GM19463 (cell line): Measurements from ENCODE around the gene NCS1.

ENCODE experiments used
- ATAC-seq: cut with Tn5 transposase; IDR thresholded peaks from one replicate; pipeline ENCODE4 v1.9.1; 2021; ENCODE audit warnings: mild to moderate bottlenecking, moderate library complexity; ENCODE audit not compliant: unreplicated experiment

NCS1 gene

DNA sequence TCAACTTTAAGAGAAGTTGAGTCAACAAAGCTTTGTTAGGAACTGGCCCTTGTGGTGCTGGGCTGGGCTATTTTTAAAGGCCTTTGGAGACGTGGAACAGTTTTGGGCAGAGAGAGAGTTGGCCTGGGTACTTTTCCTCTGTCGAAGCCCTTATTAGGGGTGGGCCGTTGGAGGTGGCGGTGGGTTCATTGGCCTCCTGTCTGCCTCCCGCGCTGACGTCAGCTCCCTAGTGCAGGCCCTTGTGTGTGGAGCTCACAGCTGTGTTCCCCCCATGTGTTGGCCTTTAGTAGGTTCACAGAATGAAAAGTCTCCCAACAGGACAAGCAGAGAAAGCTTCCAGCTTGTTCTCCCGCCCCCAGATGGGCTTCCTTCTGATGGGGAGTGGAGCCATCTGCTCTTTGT lies 2.7 kb downstream of the NCS1 start:
- ATAC-seq: no peak

DNA sequence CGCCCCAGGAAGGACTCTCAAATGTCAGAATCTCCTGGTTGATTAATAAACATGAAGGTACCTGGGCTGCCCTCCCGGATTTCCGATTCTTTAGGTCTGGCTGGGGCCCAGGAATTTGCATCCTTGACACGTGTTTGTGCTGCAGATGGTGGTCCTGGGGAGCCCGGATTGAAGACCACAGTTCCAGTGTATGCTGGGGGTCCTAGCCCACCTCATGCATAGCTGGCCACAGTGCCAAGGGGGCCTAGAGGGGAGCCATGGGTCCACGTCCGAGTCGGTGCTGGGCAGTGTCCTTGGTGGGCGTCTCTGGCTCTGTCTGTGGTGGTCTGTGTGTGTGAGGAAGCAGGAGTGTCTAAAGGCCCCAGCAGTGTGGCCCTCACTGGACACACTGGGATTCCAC lies 3.2 kb downstream of the NCS1 start:
- no peak for ATAC-seq

DNA sequence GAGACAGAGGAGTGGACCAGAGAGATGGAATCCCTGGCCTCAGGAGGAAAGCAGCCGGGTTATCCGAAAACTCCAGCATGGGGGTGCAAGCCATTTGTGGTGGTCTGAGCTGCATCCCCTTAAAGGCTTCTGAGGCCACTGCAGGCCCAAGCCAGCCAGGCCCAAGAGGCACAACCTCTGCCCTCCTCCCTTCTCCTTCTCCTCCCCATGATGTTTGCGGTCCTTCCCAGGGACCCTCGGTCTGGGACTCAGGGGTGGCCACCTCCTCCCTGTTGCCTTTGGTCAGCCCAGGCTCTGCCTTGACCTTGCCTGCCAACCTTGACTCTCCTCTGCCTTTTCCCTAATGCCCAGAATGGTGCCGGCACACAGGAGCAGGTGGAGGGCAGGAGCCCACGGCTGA lies 4.6 kb downstream of the NCS1 start:
- no peak for ATAC-seq

DNA sequence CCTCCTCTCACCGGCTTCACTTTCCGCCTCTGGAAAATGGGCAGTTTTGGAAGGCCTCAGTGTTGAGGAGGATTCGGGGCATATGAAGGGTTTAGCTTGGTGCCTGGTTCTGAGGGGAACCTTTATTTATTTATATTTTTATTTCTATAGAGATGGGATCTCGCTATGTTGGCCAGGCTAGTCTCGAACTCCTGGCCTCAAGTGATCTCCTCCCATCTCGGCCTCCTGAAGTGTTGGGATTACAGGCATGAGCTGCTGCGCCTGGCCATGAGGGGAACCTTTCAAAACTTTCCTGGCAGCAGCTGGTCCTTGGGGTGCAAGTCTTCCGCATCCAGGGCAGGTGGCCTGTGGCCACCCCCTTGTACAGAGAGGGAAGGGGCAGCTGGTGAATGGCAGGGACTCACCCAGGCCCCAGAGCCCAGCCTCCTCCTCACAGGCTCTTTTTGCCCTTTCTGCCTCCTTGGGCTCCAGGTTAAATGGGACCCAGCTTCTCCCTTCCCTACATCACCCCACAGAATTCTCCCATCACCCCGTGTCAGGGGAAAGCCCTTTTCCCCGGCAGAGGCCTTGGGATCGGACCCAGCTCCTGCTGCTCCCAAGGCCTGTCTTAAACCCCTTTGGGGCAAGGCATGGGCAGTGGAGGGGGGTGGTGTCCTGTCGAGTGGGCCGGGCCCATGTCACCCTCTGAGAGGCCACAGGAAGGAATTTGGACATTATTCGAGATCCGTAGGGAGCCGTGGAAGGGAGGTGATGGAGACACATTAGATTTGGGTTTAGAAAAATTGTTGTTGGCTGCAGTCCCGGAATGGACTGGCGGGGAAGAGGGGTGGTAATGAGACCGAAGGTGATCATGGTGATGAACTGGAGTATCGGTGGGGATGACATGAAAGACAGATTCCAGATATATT lies 5.9 kb downstream of the NCS1 start:
- no peak for ATAC-seq

DNA sequence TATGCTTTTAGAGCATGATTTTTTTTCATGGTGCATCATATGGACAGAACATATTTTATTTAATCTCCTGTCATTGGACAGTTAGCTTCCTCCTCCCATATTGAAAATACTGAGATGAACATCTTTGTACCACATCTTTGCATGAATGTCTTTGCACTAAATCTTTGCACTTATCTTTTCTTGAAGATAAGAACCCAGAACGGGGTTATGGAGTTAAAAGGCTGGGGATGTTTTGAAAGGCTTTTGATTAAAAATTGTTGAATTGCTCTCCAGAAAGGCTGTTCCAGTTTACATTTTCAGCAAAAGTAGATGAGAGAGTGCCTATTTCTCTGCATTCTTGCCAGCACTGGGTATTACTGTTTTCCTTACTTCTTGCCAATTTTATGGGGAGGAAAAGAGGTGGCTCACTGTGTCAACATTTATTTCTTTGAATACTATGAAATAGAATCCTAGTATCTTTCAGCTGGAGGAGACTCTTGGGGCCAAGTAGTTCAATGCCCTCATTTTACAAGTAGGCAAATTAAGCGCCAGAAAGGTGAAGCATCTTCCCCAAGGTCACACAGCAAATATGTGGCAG lies 7.2 kb downstream of the NCS1 start:
- no peak for ATAC-seq

DNA sequence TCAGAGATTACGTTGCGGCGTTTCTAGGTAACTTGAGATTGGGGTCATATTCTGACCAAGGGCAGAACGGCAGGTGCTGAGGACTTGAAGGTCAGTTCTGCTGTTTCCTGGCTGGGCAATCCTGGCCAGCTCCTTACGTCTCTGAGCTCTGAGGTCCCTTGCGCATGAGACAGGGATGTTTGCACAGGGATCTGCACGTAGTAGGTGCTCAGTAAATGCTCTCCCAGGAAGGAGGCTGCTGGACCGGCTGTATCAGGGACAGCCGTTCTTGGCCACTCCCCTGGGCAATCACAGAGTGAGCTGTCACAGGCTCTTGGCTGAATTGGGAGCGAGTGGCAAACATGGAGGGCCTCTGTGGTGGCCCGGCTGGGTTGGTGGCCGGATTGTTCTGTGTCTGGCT lies 8.3 kb downstream of the NCS1 start:
- no peak for ATAC-seq

DNA sequence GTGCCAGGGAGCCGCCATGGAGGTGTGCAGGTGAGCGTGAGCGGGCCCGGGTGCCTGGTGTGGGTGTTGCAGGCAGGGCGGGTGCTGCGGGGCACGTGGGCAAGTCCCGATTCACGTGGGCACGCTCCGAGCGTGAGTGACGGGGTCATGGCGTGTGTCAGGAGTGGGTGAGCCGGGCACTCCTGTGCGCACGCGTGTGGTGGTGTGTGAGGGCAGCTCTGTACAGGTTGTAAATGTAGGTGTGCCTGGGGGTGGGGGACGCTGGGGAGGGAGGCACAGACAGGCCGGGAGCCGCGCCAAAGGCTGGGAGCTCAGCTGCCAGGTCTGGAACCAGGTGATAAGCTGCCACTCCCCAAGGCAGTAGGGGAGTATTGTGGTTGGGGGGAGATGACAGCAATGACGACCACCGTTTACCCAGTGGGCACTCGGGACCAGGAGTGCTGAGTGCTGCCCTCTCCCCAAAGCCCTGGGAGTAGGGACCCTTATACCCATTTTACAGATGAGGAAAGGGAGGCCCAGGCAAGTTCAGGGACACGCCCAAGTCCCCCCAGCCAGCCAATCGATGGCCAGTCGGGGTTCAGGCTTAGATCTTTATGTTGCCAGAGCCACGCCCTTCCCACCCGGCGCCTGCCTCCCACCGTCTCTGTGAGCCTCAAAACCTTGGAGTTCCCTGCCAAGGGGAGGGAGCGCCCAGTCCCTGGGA lies 9.6 kb downstream of the NCS1 start:
- no peak for ATAC-seq

DNA sequence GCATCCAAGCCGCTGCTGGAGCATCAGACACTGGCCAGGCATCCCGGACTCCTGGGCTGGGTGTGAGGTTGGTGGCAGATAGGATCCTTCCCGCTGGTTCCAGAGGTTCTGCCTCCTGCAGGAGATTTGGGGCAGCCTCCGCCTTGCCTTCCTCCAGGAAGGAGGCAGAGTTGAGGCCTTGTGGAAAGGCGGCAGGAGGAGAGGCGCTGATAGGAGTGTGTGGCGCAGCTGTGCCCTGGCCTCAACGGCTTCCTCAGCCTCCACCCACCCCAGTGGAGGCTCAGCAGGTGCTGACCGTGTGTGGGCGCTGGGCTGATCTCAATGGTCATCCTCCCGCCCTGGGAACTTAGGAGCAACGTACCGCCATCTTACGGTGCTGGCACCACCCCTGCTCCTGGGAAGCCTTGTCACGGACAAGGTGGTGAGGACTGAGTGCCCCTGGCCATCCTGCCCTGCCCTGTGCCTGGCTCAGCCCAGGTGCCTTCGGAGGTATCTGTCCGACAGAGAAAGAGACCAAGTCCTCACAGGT lies 10.2 kb downstream of the NCS1 start:
- no peak for ATAC-seq

DNA sequence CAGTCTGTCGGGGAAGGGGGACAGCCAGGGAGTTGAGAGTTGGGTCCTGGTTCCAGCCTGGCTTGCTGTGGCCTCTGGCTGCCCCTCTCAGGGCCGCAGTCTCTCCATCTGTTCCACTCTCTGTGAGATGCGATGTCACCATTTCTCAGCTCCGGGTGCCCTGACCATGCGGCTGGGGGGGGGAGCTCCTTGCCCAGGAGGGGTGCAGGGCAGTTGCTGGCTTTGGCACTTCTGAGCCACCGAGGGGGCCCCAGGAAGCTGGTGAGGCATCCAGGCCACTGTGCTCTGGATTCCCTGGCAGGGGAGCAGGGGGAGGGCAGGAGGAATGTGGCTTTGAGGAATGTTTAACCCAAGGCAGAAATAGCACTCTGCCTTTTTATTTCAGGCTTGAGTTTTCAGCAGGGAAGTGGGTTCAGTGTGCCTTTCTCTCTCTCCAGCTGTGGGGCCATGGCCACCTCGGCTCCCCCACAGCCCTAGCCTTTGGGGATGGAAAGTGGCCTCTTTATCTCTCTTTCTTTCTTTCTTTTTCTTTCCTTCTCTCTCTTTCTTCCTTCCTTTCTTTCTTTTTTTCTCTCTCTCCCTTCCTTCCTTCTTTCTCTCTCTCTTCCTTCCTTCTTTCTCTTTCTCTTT lies 11.0 kb downstream of the NCS1 start:
- no peak for ATAC-seq

DNA sequence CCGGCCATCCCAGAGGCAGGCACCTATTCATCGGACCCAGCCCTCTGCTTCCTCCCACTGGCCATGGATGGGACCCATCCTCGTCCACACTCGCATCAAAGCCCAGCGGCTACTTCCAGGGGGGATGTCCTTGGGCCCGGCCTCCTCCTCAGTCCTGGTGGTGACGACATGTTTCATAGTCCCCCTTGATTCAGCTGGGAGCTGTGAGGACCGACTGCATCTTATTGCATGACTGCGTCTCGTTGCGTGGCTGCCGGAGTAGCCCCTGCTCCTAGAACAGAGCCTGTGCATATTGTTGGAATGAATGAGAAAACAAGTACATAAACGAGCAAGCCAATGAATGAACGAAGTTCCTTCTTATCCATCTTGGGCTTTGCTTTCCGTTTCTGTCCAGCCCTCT lies 12.8 kb downstream of the NCS1 start:
- ATAC-seq: no peak

DNA sequence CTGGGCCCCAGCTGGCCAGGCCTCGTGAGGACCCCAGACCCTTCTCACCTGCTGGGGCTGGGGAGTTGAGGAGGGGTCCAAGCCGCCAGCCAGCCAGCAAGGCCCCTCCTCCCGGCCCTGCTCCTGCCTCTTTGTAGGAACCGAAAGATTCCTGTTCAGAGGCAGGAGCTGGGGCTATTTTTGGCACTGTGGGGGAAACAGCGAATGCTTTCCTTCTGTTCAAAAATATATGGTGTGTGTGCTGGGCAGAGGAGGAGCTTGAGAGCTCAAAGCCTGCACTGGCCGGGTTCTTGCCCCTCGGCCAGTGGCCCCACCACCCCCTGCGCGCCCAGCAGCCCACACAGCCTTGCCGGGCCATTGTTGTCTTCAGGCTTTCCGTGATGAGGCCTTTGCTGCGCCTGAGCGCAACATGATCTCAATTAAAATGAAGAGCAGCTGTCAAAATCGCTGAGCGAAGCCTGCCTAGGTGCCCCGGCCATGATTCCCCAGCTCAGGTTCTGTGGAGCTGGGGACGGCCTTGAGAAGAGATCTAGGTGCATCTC lies 13.4 kb downstream of the NCS1 start:
- no peak for ATAC-seq

DNA sequence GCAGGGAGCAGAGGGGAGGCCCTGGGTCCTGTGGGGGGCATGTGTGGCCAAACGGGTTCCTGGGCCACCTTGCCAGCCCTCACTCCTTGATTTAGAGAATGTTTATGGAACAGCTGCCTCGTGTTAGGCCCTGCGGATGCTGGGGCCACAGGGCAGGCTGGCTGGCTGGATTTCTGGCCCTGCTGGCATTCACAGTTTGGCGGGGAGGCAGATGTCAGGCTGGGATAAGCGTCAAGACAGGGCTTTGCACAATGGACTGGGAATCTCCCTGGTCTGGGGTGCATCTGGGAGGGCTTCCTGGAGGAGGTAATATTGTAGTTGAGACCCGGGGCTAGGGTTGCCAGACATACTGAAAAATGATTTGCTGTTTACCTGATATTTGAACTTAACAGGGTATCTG lies 13.8 kb downstream of the NCS1 start:
- ATAC-seq: no peak

DNA sequence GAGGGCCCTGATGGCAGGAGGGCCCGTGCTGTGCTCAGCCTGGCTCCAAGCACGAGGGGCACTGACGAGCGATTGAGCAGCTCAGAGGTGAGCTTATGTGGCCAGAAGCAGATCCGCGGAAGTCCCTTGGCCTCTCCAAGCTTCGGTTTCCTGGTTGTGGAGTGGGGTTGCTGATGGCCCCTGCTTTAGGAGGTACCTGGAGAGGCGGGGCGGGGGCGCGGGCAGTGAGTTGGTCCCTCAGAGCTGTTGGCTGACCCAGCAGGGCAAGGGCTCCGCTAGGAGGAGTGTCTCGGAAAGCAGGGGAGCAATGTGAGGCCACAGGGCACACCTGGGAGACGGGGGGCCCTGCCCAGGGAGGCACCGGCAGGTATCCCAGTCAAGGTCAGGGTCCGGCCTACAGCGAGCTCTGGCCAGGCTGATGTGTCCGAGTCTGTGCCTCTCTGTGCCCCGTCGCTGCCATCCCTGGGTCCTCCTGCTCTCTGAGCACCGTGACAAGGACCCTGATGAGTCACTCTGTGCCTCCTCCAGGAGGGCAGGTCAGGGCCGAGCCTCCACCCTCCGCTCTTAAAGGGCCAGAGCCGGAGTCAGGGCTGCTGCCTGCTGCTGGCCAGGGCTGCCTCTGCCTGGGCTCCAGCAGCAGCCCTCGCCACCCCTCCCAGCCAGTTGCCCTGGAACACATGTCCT lies 14.8 kb downstream of the NCS1 start:
- no peak for ATAC-seq

DNA sequence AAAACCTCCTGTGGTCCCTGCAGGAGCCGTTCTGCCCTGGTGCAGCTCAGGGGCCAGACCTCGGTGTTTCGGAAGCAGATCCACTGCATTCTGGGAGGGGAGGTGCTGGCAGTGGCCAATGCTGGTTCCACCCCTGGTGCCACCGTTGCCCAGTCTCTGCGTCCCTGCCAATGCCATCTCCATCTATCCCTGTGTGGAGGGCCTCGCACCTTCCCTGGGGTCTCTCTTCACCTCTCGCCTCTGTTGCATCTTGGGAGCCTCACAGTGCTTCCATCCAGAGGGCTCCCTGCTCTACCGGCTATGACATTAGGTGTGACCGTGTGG lies 15.3 kb downstream of the NCS1 start:
- ATAC-seq: no peak

DNA sequence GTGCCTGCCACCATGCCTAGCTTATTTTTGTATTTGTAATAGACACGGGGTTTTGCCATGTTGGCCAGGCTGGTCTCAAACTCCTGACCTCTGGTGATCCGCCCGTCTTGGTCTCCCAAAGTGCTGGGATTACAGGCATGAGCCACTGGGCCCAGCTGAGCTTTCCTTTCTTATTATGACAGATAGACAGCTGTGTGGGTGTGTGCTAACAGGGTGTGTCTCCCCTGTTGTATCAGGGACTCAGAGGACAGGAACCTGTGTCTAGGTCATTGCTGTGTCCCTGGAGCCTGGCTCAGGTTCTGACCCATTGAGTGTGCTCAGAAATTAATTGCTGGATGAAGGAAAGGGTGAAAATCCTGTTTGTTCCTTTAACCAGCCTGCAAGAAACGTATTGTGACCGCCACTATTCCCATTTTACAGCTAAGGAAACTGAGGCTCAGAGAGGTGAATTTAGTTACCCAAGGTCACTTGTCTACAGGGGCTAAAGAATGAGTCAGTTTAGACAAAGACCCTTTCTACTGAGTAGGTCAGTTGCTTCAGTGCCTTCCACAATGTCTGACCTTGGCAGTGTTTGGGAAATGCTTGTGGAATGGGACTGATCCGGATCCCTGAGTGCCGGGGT lies 16.8 kb downstream of the NCS1 start:
- ATAC-seq: no peak

DNA sequence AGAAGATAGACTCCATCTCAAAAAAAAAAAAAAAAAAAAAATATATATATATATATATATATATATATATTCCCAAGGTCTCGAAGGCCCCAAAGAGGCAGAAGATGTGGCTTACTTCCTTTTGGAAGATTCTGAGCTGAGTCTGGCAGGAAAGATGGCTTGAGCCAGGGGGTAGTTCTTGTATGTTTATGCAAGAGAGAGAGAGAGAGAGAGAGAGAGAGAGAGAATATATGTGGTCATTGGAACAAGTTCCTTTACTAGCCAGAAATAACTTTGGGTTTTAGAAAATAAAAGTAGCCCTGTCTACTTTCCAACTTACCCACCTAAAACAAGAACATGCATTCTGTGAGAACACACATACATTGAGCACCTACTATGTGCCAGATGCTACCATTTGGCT lies 17.6 kb downstream of the NCS1 start:
- ATAC-seq: no peak

DNA sequence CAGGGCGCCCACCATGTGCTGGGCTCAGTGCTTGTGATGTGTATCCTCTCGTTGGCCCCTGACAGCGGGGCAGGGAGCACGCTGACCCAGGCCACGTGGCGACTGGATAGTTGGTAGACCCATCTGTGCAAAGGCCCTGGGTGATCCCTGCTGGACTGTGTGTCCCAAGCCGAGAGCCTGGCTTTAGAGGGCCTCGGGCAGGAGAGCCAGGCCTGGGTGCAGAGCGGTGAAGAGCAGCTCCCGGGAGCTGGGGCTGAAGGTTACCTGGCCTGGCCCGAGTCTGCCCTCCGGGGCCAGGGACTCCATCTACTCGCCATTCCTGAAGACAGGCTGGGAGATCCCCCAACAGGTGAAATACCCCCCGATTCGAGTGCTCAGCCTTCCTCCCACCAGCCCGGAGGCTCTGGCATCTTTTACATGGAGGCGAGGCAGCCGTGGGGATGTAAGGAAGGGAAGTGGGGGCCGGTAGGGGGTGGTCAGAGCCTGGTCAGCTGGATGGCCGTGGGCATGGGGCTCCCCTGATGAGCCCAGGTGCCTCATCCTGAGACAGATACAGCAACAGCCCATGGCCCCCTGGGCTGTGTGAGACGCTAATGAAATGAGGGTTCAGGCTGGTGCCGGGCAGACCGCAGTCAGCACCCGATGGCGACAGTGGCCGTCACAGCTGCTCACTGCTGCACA lies 19.0 kb downstream of the NCS1 start:
- no peak for ATAC-seq

DNA sequence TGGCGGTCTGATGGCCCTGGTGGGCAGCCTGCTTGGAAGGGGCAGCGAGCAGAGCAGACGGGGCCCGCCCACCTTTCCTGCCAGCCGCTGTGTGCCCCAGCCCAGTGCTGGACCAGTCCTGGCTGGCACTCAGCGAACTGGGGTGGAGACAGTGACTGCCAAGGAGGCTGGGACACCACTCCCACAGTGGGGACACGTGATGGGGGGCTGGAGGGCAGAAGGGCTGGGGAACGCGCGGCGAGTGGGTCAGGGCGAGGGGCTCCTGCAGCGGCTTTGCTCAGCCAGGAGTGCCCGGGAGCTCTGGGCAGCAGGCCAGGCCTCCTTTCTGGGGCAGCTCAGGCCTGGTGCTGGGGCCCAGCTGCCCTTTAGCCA lies 19.5 kb downstream of the NCS1 start:
- no peak for ATAC-seq

DNA sequence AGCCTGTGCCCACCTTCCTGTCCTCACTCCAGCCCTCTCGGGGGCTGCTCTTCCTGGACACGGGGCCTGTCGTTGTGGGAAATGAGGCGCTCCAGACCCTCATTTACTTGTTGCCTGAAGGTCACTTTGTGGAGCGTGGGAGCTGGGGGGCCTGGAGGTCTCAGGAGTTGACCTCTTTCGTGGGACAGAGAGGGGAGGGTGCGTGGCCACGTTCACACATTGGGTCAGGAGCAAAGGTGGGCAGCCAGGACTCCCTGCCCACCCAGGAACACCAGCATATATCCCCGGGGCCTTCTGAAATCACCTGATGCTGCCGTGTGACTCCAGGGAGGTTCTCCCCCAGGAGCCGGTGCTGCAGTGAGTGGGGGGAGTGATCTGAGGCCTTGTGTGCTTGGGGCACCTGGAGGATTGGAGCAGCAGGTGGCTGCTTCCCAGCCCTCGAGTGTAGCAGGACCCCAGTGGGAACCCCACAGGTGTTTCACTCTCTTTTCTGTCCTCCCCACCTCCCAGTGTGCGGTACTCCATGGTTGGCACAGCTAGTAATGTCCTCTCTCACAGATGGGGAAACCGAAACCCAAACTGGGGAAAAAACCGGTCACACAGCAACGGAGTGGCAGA lies 20.3 kb downstream of the NCS1 start:
- no peak for ATAC-seq
